Adrenal gland (tissue), 12 donors: Measurements from ENCODE around the gene WDR74. TPM values are rescaled to one million over a fixed set of nuclear protein-coding genes. Genes with fewer than 3 reads are reported as not detected.
"Not testable (repeated sequence)": the region's sequence is repeated elsewhere in the genome, so short reads cannot be mapped to it uniquely, and the experiment has no call there.

Experiments used
- DNase-seq, 7 donors: peaks; one replicate each; pipeline ENCODE4 v3.0.0-alpha.2; 2019 to 2020
- H3K27ac ChIP-seq, 5 donors: fragments of 200-600 bp; sonication (generic) in 4 of 5; 1 replicate in 3 of 5; 2 replicates in 2 of 5; pipeline versions ENCODE4 v1.5.1 to v1.8.0; 2016 to 2020; ENCODE audit warnings: mild to moderate bottlenecking in 1 of 5
- H3K27me3 ChIP-seq: fragments of 200-600 bp; 2 replicates; pipeline ENCODE4 v1.8.0; 2021
- H3K36me3 ChIP-seq, 2 donors: fragments of 200-600 bp; replicated peaks in 1 of 2; 1 replicate in 1 of 2; 2 replicates in 1 of 2; pipeline versions ENCODE4 v1.5.1 to v1.8.0; 2018 to 2022
- H3K4me1 ChIP-seq, 2 donors: fragments of 200-600 bp; replicated peaks in 1 of 2; 1 replicate in 1 of 2; 2 replicates in 1 of 2; pipeline versions ENCODE4 v1.5.1 to v1.8.0; 2018 to 2021
- H3K4me3 ChIP-seq, 4 donors: fragments of 200-600 bp; sonication (generic) in 3 of 4; one replicate each; pipeline ENCODE4 v1.5.1; 2016 to 2018
- H3K9me3 ChIP-seq, 3 donors: fragments of 200-600 bp; sonication (generic) in 1 of 3; replicated peaks in 1 of 3; 1 replicate in 2 of 3; 2 replicates in 1 of 3; pipeline versions ENCODE4 v1.5.1 to v1.8.0; 2016 to 2021
- CTCF ChIP-seq, 6 experiments: fragments of 450-650 bp in 4 of 6; fragments of 200-600 bp in 2 of 6; sonication (generic) in 1 of 6; IDR thresholded peaks; 1 replicate in 5 of 6; 2 replicates in 1 of 6; pipeline versions ENCODE4 v1.5.1 to v1.8.0; 2016 to 2021; ENCODE audit warnings: antibody characterized with exemption in 6 of 6, mild to moderate bottlenecking in 2 of 6, moderate library complexity in 1 of 6
- POLR2A ChIP-seq, 2 donors: fragments of 450-650 bp; IDR thresholded peaks; one replicate each; pipeline ENCODE4 v1.6.1; 2017; ENCODE audit warnings: antibody characterized with exemption in 2 of 2, mild to moderate bottlenecking in 2 of 2, moderate library complexity in 1 of 2
- WGBS, 4 donors: extraction: QIAGEN DNeasy Blood & Tissue Kit in 2 of 4; methylation state at CpG; one replicate each; pipeline versions ENCODE4 v1.1.5 to v1.1.7; 2013 to 2017; 5-methylcytosine and 5-hydroxymethylcytosine counted together
- intact Hi-C, 2 donors: fragments of 100-400 bp; cut with DNase I; formaldehyde crosslinking; loops; one replicate each; pipeline versions ENCODE4 v1.14.1 to v1.15.0; 2022 to 2023
- polyA plus RNA-seq, 3 donors: library from polyadenylated mRNA; stranded (reverse); fragments of 200-250 nt in 2 of 3; fragments of 350-450 nt in 1 of 3; fragmentation: Illumina TruSeq in 1 of 3; extraction: RNeasy Lipid Tissue Mini Kit (QIAGEN cat#74804) in 1 of 3; gene quantifications; one replicate each; pipeline ENCODE4 v1.2.3, GENCODE V29; 2013 to 2014
- total RNA-seq, 9 donors: library from RNA; depleted of rRNA in 4 of 9; stranded (reverse); fragments of >200 nt in 4 of 9; fragments of 120-200 nt in 1 of 9; fragmentation: NEBNext Ultra II Directional in 1 of 9; extraction: Animal tissue kit (Norgen Biotek cat#: 25700) in 1 of 9; gene quantifications; one replicate each; pipeline versions ENCODE4 v1.1.0 to v1.2.4, GENCODE V29; 2013 to 2023
- donor health status: healthy with polysubstance abuse.
- donor health status: Bipolar disorder and iron deficiency.
- donor health status: DM: yes; HTN: yes; CAD: no.
- donor health status: DM: no; HTN: no; CAD: no.
- donor health status: DM: no; HTN: no; CAD: no.
- donor health status: DM: yes; HTN: yes; CAD: no.

Gene WDR74
- total and polyA plus RNA-seq, 12 donors: 21.7 to 119 (median 39.4) TPM

- no peak for DNase-seq
- TF ChIP-seq POLR2A (IDR thresholded peaks at IDR 0.05): no peak
- no peak for TF ChIP-seq CTCF (IDR thresholded peaks at IDR 0.05)
- no peaks in the 10 kb centered on the region for H3K9me3 ChIP-seq
- intact Hi-C loops: no loop called here
- no peak overlapping the region for H3K27ac ChIP-seq
- no peak overlapping the region for H3K4me3 ChIP-seq
- peaks cover 5 to 8% of the 10 kb centered on the region in 2 donors for H3K4me1 ChIP-seq
- no peaks in the 10 kb centered on the region for H3K36me3 ChIP-seq
- no peaks in the 10 kb centered on the region for H3K27me3 ChIP-seq
- WGBS, 4 donors: 88 to 98% (median 94%) methylated on average over 3 of the region's 3 CpGs
These were observed 4.8 kb upstream of the WDR74 start for GRCh38 chr11:62844154-62844553.

GRCh38 chr11:62843466-62843865 lies 4.1 kb upstream of the WDR74 start:
- Histone ChIP-seq H3K27me3 (no peaks in the 10 kb centered on the region), H3K4me3 (no peak overlapping the region), H3K9me3 (no peaks in the 10 kb centered on the region), H3K4me1 (peaks cover 10 to 12% of the 10 kb centered on the region in 2 donors), H3K27ac (no peak overlapping the region), H3K36me3 (no peaks in the 10 kb centered on the region)
- TF ChIP-seq POLR2A (IDR thresholded peaks at IDR 0.05) (no peak), CTCF (IDR thresholded peaks at IDR 0.05) (no peak)
- no peak for DNase-seq
- 87 to 98% (median 95%) methylated on average over 3 of the region's 3 CpGs for WGBS, 4 donors
- intact Hi-C loops: no loop called here

- WGBS, 4 donors: 89 to 91% (median 91%) methylated on average over 9 of the region's 9 CpGs
These were observed 3.5 kb upstream of the WDR74 start for GRCh38 chr11:62842891-62843290.

DNA sequence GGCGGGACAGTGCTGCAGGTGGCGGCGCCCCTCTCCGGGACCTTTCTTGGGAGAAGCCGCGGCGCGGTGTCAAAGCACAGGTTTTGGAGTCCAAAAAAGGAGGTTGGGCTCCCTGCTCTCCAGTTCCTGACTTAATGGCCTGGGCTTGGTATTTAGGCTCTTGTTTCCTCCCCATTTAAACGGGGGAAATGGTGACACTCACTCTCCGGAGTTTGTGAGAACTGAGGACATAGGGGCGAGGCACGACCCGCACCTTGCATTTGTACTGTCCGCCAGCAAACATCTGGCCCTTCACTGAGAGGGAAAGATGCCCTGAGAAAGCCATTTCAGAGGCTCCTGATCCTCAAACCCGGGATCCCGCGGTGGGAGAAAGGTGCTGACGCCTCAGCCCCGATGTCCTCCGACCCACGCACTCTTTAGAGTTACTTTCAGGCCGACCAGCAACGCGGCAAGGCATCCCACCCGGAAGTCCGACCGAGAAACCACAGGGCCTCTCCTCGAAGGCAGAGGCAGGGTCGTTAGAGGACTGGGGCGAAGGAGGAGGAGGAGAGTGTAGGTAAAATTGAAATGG lies 2.9 kb upstream of the WDR74 start:
- Histone ChIP-seq H3K9me3 (no peaks in the 10 kb centered on the region), H3K36me3 (no peaks in the 10 kb centered on the region), H3K27me3 (no peaks in the 10 kb centered on the region), H3K27ac (peak overlapping the region; percentile 91 to 99 (median 98)), H3K4me3 (peak overlapping the region in 2 of 4 donors; percentile 23 to 55), H3K4me1 (peaks cover 12 to 18% of the 10 kb centered on the region in 2 donors)
- TF ChIP-seq POLR2A (IDR thresholded peaks at IDR 0.05) (no peak), CTCF (IDR thresholded peaks at IDR 0.05) (no peak)
- peak; percentile 18 to 77 (median 39) for DNase-seq
- intact Hi-C loops: no loop called here
- WGBS, 4 donors: 10 to 17% (median 15%) methylated on average over 22 to 30 of the region's 30 CpGs

More at GRCh38 chr11:62842891-62843290, 3.5 kb upstream of the WDR74 start:
- Histone ChIP-seq H3K4me1 (peaks cover 12 to 18% of the 10 kb centered on the region in 2 donors), H3K27ac (peak overlapping the region in 2 of 5 donors; percentile 98 to 99)
- H3K4me3 ChIP-seq, H3K9me3 ChIP-seq, H3K36me3 ChIP-seq, intact Hi-C loops, H3K27me3 ChIP-seq: not testable (repeated sequence)
- DNase-seq: peak in 1 of 7 donors; percentile 63
